SK-N-SH treated with all-trans-retinoic acid at 6 μM for 48 hours (cell line): ENCODE results near the gene TCEA3.

Source experiments
- CSDC2 ChIP-seq: fragments of 250-450 bp; sonication (Bioruptor Pico); IDR thresholded peaks from 2 replicates; pipeline ENCODE4 v1.5.0; 2020; ENCODE audit warnings: mild to moderate bottlenecking, moderate library complexity
- OSR1 ChIP-seq: fragments of 250-450 bp; sonication (Bioruptor Pico); IDR thresholded peaks from 2 replicates; pipeline ENCODE4 v1.8.0; 2022; ENCODE audit warnings: moderate library complexity, mild to moderate bottlenecking, inconsistent platforms
- RARB ChIP-seq: fragments of 250-450 bp; sonication (Bioruptor Pico); IDR thresholded peaks from 2 replicates; pipeline ENCODE4 v1.8.0; 2021; ENCODE audit warnings: mild to moderate bottlenecking, moderate library complexity
- ZFP3 ChIP-seq: fragments of 250-450 bp; sonication (Bioruptor Pico); IDR thresholded peaks from 2 replicates; pipeline ENCODE4 v1.5.0; 2020; ENCODE audit warnings: mild to moderate bottlenecking, moderate library complexity
- ZNF8 ChIP-seq: fragments of 450-650 bp; formaldehyde crosslinking; IDR thresholded peaks from 2 replicates; pipeline ENCODE4 v1.5.0; 2020; ENCODE audit warnings: mild to moderate bottlenecking, moderate library complexity

- no peak for TF ChIP-seq OSR1
- TF ChIP-seq CSDC2 (CRISPR knock-in tag) = no peak
- TF ChIP-seq RARB = no peak
- no peak for TF ChIP-seq ZFP3 (CRISPR knock-in tag)
- TF ChIP-seq ZNF8 = no peak
Observed at GRCh38 chr1:23452011-23452411, 27.5 kb upstream of the TCEA3 start.
